ENCODE data around the gene CLDN19.

DNA sequence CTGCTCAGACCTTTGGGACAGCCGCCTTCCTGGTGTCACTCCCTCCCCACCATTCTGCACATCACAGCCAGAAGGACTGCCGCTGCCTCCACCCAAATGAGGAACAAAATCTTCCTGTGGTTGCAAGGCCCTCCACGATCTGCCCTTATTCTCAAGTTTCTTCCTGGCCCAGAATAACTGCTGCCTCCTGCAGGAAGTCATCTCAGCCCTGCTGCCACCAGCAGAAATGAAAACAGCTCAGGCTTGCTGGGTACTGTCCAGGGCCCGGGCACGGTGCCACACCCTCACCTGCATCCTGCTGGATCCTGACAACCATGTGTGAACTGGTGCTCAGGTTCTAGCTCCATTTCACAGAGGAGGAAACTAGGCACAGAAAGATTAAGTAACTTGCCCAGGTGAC lies 2.8 kb downstream of the CLDN19 start:
- TF ChIP-seq, protein P1, sequence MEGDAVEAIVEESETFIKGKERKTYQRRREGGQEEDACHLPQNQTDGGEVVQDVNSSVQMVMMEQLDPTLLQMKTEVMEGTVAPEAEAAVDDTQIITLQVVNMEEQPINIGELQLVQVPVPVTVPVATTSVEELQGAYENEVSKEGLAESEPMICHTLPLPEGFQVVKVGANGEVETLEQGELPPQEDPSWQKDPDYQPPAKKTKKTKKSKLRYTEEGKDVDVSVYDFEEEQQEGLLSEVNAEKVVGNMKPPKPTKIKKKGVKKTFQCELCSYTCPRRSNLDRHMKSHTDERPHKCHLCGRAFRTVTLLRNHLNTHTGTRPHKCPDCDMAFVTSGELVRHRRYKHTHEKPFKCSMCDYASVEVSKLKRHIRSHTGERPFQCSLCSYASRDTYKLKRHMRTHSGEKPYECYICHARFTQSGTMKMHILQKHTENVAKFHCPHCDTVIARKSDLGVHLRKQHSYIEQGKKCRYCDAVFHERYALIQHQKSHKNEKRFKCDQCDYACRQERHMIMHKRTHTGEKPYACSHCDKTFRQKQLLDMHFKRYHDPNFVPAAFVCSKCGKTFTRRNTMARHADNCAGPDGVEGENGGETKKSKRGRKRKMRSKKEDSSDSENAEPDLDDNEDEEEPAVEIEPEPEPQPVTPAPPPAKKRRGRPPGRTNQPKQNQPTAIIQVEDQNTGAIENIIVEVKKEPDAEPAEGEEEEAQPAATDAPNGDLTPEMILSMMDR (IDR thresholded peaks at IDR 0.05), result no peak
- no peak for TF ChIP-seq POLR2AphosphoS5 (IDR thresholded peaks at IDR 0.05)
- no peak for TF ChIP-seq EP300 (IDR thresholded peaks at IDR 0.05)
- no peak for TF ChIP-seq POLR2A (IDR thresholded peaks at IDR 0.05)

All from gastroesophageal sphincter (tissue), 3 donors.